Measurements from ENCODE around the gene POLR3G.

POLR3G gene

DNA sequence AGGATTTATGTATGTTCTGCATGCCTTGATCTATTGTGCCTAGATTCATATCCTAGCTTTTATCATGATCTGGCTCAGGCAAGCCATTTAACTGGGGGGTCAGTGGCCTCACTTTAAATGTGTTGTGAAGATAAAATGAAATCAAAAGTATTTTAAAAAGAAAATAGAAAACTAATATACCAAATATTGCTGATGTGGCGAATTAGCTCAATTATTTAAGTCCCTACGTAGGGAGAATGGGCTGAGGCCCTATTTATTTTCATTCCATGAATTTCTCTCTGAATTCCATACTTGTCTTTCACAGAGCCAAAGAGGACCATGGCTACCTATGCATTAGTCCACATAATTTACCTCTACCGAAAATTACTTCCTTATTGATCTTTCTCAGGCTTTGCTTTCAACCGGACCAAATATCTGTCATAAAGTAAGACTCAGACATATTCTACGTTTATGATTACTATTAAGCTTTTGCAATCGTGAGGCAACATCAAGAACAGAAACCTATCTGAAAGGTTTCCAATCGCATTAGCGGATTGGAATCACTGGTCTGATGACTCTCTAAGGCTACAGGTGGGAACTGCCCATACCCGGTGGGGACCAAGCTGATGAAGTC, 1.8 kb upstream of the POLR3G start:
- H3K9ac ChIP-seq (ENCODE audit: low read length), result peak overlapping the region; percentile 80

DNA sequence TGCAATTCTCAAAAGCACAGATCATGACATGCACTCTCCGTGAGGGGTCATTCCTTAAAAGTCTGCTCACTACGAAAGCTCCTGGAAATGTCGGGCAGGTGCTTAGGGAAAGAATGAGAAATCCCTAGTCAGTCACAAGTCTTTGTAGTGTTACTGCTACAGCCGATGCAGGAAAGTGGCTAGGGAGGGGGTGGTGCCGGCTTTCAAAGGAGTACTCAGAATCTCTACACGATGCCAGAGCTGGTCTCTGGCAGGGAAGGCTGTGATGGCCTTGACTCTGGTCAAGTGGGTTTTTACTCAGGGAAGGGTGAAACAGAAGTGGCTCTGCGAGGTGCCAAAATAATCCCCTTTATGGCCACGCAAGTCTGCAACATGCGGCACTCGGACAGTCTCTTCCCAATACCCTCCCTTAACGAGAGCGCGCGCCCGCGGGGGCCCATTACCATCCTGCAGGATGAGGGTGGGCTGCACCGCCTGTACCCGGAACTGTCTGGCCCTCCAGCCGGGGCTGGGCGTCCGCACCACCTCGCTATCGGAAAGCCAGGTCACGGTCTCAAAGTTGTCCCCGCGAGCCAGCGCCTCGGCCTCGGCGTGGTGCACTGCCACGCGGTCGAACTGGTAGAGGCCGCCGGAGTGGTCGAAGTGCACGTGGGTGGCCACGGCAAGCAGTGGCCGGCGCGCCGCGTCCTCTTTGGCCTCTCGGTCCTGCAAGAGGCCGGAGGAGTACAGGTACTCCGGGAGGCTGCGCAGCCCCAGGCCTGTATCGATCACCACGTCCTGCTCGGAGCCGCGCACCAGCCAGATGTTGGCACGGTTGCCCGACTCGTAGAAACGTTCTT, 1.0 kb upstream of the POLR3G start:
- H3K27me3 ChIP-seq (ENCODE audit: low read depth, low read length), result no peaks in the 10 kb centered on the region
- peak overlapping the region; percentile 79 for H2AFZ ChIP-seq (ENCODE audit: low read depth, low read length)
- peaks cover 42% of the 10 kb centered on the region for H3K79me2 ChIP-seq (ENCODE audit: low read length)
- H4K20me1 ChIP-seq (ENCODE audit: insufficient read depth, low read length), result no peaks in the 10 kb centered on the region
- H3K9ac ChIP-seq (ENCODE audit: low read length), result peak overlapping the region; percentile 80
- H3K4me1 ChIP-seq (ENCODE audit: low read length), result peaks cover 7% of the 10 kb centered on the region
- H3K27ac ChIP-seq (ENCODE audit: low read length), result peak overlapping the region; percentile 59
- no peaks in the 10 kb centered on the region for H3K9me3 ChIP-seq (ENCODE audit: insufficient read depth, low read length)
- TF ChIP-seq EZH2phosphoT487 (IDR thresholded peaks at IDR 0.05; ENCODE audit: low read depth), result no peak
- TF ChIP-seq, protein P1, sequence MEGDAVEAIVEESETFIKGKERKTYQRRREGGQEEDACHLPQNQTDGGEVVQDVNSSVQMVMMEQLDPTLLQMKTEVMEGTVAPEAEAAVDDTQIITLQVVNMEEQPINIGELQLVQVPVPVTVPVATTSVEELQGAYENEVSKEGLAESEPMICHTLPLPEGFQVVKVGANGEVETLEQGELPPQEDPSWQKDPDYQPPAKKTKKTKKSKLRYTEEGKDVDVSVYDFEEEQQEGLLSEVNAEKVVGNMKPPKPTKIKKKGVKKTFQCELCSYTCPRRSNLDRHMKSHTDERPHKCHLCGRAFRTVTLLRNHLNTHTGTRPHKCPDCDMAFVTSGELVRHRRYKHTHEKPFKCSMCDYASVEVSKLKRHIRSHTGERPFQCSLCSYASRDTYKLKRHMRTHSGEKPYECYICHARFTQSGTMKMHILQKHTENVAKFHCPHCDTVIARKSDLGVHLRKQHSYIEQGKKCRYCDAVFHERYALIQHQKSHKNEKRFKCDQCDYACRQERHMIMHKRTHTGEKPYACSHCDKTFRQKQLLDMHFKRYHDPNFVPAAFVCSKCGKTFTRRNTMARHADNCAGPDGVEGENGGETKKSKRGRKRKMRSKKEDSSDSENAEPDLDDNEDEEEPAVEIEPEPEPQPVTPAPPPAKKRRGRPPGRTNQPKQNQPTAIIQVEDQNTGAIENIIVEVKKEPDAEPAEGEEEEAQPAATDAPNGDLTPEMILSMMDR (IDR thresholded peaks at IDR 0.05; ENCODE audit: low read depth, low read length), result no peak
- no peaks in the 10 kb centered on the region for H3K36me3 ChIP-seq (replicated peaks; ENCODE audit: low read depth, low read length)
- H3K4me2 ChIP-seq (ENCODE audit: low read length), result peak overlapping the region; percentile 86
- peak overlapping the region; percentile 88 for H3K4me3 ChIP-seq (ENCODE audit: low read length)

More for the DNA sequence above, 1.8 kb upstream of the POLR3G start:
- no peak for TF ChIP-seq EZH2phosphoT487 (IDR thresholded peaks at IDR 0.05; ENCODE audit: low read depth)
- TF ChIP-seq, protein P1 (IDR thresholded peaks at IDR 0.05; ENCODE audit: low read depth, low read length), result no peak
- Histone ChIP-seq H3K27me3 (ENCODE audit: low read depth, low read length) (no peaks in the 10 kb centered on the region), H3K4me1 (ENCODE audit: low read length) (peaks cover 7% of the 10 kb centered on the region), H4K20me1 (ENCODE audit: insufficient read depth, low read length) (no peaks in the 10 kb centered on the region), H3K27ac (ENCODE audit: low read length) (no peak overlapping the region), H3K4me3 (ENCODE audit: low read length) (peak overlapping the region; percentile 88), H2AFZ (ENCODE audit: low read depth, low read length) (peak overlapping the region; percentile 79; the same call in 1 of the 2 replicates), H3K4me2 (ENCODE audit: low read length) (peak overlapping the region; percentile 86), H3K79me2 (ENCODE audit: low read length) (peaks cover 42% of the 10 kb centered on the region), H3K36me3 (replicated peaks; ENCODE audit: low read depth, low read length) (no peaks in the 10 kb centered on the region), H3K9me3 (ENCODE audit: insufficient read depth, low read length) (no peaks in the 10 kb centered on the region)

DNA sequence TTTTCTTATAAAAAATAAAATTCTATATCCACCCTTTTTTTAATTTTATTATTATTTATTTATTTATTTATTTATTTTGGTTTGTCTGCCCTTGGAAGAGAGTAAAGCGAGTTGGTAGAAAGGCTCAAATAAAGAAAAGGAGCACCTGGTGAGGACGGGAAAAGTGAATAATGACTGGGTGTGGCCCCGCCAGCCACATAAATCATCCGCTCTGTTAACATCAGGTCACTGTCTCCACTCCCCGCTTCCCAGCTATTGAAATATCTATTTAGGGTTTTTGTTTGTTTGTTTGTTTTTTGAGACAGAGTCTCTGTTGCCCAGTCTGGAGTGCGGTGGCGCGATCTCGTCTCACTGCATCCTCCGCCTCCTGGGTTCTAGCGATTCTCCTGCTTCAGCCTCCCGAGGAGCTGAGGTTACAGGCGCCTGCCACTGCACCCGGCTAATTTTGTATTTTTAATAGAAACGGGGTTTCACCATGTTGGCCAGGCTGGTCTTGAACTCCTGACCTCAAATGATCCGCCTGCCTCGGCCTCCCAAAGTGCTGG, 844 bp downstream of the POLR3G start:
- no peak for TF ChIP-seq EZH2phosphoT487 (IDR thresholded peaks at IDR 0.05; ENCODE audit: low read depth)
- TF ChIP-seq, protein P1 (IDR thresholded peaks at IDR 0.05; ENCODE audit: low read depth, low read length), result no peak
- Histone ChIP-seq H3K9ac (ENCODE audit: low read length) (peak overlapping the region; percentile 82), H2AFZ (ENCODE audit: low read depth, low read length) (no peak overlapping the region), H4K20me1 (ENCODE audit: insufficient read depth, low read length) (no peaks in the 10 kb centered on the region), H3K4me3 (ENCODE audit: low read length) (peak overlapping the region; percentile 88), H3K4me1 (ENCODE audit: low read length) (peaks cover 7% of the 10 kb centered on the region), H3K27me3 (ENCODE audit: low read depth, low read length) (no peaks in the 10 kb centered on the region), H3K36me3 (replicated peaks; ENCODE audit: low read depth, low read length) (no peaks in the 10 kb centered on the region), H3K79me2 (ENCODE audit: low read length) (peaks cover 47% of the 10 kb centered on the region), H3K9me3 (ENCODE audit: insufficient read depth, low read length) (no peaks in the 10 kb centered on the region), H3K4me2 (ENCODE audit: low read length) (peak overlapping the region; percentile 93), H3K27ac (ENCODE audit: low read length) (no peak overlapping the region)

DNA sequence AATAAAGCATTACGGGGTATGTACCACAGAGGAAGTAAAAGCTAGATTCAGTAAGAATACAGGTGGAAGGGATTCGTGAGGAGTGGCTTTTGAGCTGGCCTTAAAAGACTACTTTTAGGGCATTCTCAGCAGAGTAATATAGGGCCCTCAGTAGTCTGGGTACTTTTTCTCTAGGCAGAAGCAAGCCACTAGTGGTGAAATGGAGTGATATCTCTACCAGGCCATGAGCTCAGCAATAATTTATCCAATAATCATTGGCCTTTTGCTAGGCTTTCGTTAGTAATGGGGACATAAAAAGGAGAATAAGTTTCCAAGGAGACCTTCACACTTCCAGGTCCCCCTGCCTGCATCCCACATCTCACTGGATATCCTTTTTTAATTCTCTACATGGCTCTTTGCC, 1.7 kb downstream of the POLR3G start:
- Histone ChIP-seq H3K9ac (ENCODE audit: low read length) (no peak overlapping the region), H2AFZ (ENCODE audit: low read depth, low read length) (no peak overlapping the region), H3K27ac (ENCODE audit: low read length) (no peak overlapping the region), H3K27me3 (ENCODE audit: low read depth, low read length) (no peaks in the 10 kb centered on the region), H3K4me3 (ENCODE audit: low read length) (0 out of 2 replicates have a peak overlapping the region, but pooled peaks have one; percentile 88), H3K9me3 (ENCODE audit: insufficient read depth, low read length) (no peaks in the 10 kb centered on the region), H3K36me3 (replicated peaks; ENCODE audit: low read depth, low read length) (no peaks in the 10 kb centered on the region), H3K79me2 (ENCODE audit: low read length) (peaks cover 49% of the 10 kb centered on the region), H4K20me1 (ENCODE audit: insufficient read depth, low read length) (no peaks in the 10 kb centered on the region), H3K4me1 (ENCODE audit: low read length) (peaks cover 7% of the 10 kb centered on the region), H3K4me2 (ENCODE audit: low read length) (peak overlapping the region; percentile 93; the same call in 1 of the 2 replicates)
- no peak for TF ChIP-seq EZH2phosphoT487 (IDR thresholded peaks at IDR 0.05; ENCODE audit: low read depth)
- TF ChIP-seq, protein P1 (IDR thresholded peaks at IDR 0.05; ENCODE audit: low read depth, low read length), result no peak
